Neural cell (in vitro differentiated cells): Measurements from ENCODE around the gene SPACA4. TPM values are rescaled to one million over a fixed set of nuclear protein-coding genes. Genes with fewer than 3 reads are reported as not detected.

Experiments
- H2AFZ ChIP-seq: fragments of 200-600, 300-800 bp; sonication (generic), shearing (Covaris generic); 2 replicates; pipeline ENCODE4 v1.6.0; 2014; ENCODE audit warnings: low read depth, mild to moderate bottlenecking, antibody characterized with exemption, low read length, moderate library complexity
- H3F3A ChIP-seq: fragments of 200-600 bp; shearing (Covaris generic); 2 replicates; pipeline ENCODE4 v1.6.1; 2016; ENCODE audit warnings: mild to moderate bottlenecking, moderate library complexity, mixed read lengths, antibody characterized with exemption, low read length; ENCODE audit not compliant: insufficient read depth, poor library complexity, severe bottlenecking
- H3K27ac ChIP-seq: fragments of 200-600, 300-800 bp; sonication (generic), shearing (Covaris generic); 2 replicates; pipeline ENCODE4 v1.5.1; 2014; ENCODE audit warnings: mild to moderate bottlenecking, low read length, moderate library complexity
- H3K27me3 ChIP-seq: fragments of 300-800, 200-600 bp; sonication (generic), shearing (Covaris generic); 2 replicates; pipeline ENCODE4 v1.6.0; 2014; ENCODE audit warnings: mild to moderate bottlenecking, low read depth, low read length, moderate library complexity; ENCODE audit not compliant: insufficient read depth
- H3K36me3 ChIP-seq: fragments of 300-800, 200-600 bp; sonication (generic), shearing (Covaris generic); 2 replicates; pipeline ENCODE4 v1.5.1; 2014; ENCODE audit warnings: mild to moderate bottlenecking, antibody characterized with exemption, low read length, moderate library complexity; ENCODE audit not compliant: insufficient read depth
- H3K4me2 ChIP-seq: fragments of 300-800, 200-600 bp; sonication (generic), shearing (Covaris generic); 2 replicates; pipeline ENCODE4 v1.6.0; 2014; ENCODE audit warnings: mild to moderate bottlenecking, low read length
- H3K4me3 ChIP-seq: fragments of 300-800, 200-600 bp; sonication (generic), shearing (Covaris generic); 2 replicates; pipeline ENCODE4 v1.5.1; 2014; ENCODE audit warnings: mild to moderate bottlenecking, low read length, moderate library complexity
- H3K79me2 ChIP-seq: fragments of 200-600 bp; shearing (Covaris generic); replicated peaks from 2 replicates; pipeline ENCODE4 v1.6.0; 2014; ENCODE audit warnings: mild to moderate bottlenecking, low read length, moderate library complexity; ENCODE audit not compliant: insufficient read depth
- H3K9ac ChIP-seq: fragments of 300-800, 200-600 bp; sonication (generic), shearing (Covaris generic); 2 replicates; pipeline ENCODE4 v1.6.1; 2016; ENCODE audit warnings: mild to moderate bottlenecking, low read length, mixed read lengths
- H3K9me2 ChIP-seq: fragments of 200-600 bp; shearing (Covaris generic); 2 replicates; pipeline ENCODE4 v1.6.1; 2016; ENCODE audit warnings: mild to moderate bottlenecking, low read length, mixed read lengths; ENCODE audit not compliant: insufficient read depth
- H3K9me3 ChIP-seq: fragments of 200-600, 300-800 bp; sonication (generic), shearing (Covaris generic); 2 replicates; pipeline ENCODE4 v1.6.1; 2016; ENCODE audit warnings: mild to moderate bottlenecking, mixed run types, low read length, moderate library complexity, mixed read lengths
- H4K20me1 ChIP-seq: fragments of 200-600 bp; shearing (Covaris generic); 2 replicates; pipeline ENCODE4 v1.6.1; 2016; ENCODE audit warnings: mild to moderate bottlenecking, mixed run types; ENCODE audit not compliant: insufficient read depth
- EP300 ChIP-seq: fragments of 450-650 bp; conservative IDR thresholded peaks from 2 replicates; pipeline ENCODE4 v1.6.1; 2014; ENCODE audit warnings: antibody characterized with exemption, mild to moderate bottlenecking, moderate library complexity; ENCODE audit not compliant: poor library complexity, severe bottlenecking
- EZH2 ChIP-seq: fragments of 200-600, 300-800 bp; shearing (Covaris generic), sonication (generic); IDR thresholded peaks from 2 replicates; pipeline ENCODE4 v1.6.1; 2014; ENCODE audit warnings: antibody characterized with exemption, low read length, borderline replicate concordance, mild to moderate bottlenecking; ENCODE audit not compliant: insufficient read depth, poor library complexity, severe bottlenecking
- MXI1 ChIP-seq: fragments of 450-650 bp; conservative IDR thresholded peaks from 2 replicates; pipeline ENCODE4 v1.6.1; 2014; ENCODE audit warnings: antibody characterized with exemption, mild to moderate bottlenecking; ENCODE audit not compliant: poor library complexity, severe bottlenecking
- POLR2AphosphoS5 ChIP-seq: IDR thresholded peaks from 2 replicates; pipeline ENCODE4 v1.6.1; 2012
- RAD21 ChIP-seq: fragments of 450-650 bp; conservative IDR thresholded peaks from 2 replicates; pipeline ENCODE4 v1.6.1; 2014; ENCODE audit warnings: antibody characterized with exemption, mild to moderate bottlenecking, moderate library complexity
- REST ChIP-seq: IDR thresholded peaks from 2 replicates; pipeline ENCODE4 v1.6.1; 2012; ENCODE audit warnings: borderline replicate concordance
- SMC3 ChIP-seq: fragments of 450-650 bp; conservative IDR thresholded peaks from 2 replicates; pipeline ENCODE4 v1.6.1; 2014; ENCODE audit warnings: antibody characterized with exemption, mild to moderate bottlenecking, moderate library complexity; ENCODE audit not compliant: poor library complexity
- TAF1 ChIP-seq: IDR thresholded peaks from 2 replicates; pipeline ENCODE4 v1.6.1; 2012; ENCODE audit warnings: low read depth
- polyA plus RNA-seq: library from polyadenylated mRNA; depleted of rRNA; stranded (reverse); fragments of >200 nt; gene quantifications from 2 replicates; pipeline ENCODE4 v1.2.3, GENCODE V29; 2014
- TF ChIP-seq, protein P1 (sequence below): fragments of 450-650 bp; IDR thresholded peaks from 2 replicates; pipeline ENCODE4 v1.5.1; 2014; ENCODE audit warnings: antibody characterized with exemption, mild to moderate bottlenecking, moderate library complexity; ENCODE audit not compliant: poor library complexity, severe bottlenecking

SPACA4 gene
- polyA plus RNA-seq, 1 donor from 2014 or later, result not detected

DNA sequence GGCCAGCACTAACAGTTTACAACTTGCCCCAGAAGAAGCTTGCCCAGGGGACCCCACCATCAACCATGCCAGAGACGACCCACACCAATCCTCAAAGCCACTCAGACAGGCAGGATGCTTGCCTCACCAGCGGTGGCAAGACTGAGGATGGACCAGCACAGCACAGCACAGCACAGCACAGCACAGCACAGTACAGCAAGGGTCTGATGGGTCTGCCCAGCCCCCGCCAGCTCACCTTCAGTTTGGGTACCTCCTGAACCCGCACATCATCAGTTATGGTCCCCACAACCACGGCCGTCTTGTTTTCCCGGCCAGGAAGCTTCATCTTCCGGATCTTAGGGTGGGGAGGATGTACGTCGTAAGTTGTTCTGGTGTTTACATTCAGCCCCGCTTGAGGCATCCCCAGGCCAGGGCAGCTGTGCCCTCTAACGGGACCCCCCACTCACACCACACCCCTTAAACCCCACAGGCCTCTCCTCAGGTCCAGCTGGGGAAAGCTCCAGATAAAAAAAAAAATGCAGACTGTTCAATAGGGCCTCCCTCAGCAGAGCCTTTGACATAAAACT is 10.0 kb downstream of the SPACA4 start:
- peak overlapping the region; percentile 88 for H3K9ac ChIP-seq
- no peak for TF ChIP-seq TAF1

DNA sequence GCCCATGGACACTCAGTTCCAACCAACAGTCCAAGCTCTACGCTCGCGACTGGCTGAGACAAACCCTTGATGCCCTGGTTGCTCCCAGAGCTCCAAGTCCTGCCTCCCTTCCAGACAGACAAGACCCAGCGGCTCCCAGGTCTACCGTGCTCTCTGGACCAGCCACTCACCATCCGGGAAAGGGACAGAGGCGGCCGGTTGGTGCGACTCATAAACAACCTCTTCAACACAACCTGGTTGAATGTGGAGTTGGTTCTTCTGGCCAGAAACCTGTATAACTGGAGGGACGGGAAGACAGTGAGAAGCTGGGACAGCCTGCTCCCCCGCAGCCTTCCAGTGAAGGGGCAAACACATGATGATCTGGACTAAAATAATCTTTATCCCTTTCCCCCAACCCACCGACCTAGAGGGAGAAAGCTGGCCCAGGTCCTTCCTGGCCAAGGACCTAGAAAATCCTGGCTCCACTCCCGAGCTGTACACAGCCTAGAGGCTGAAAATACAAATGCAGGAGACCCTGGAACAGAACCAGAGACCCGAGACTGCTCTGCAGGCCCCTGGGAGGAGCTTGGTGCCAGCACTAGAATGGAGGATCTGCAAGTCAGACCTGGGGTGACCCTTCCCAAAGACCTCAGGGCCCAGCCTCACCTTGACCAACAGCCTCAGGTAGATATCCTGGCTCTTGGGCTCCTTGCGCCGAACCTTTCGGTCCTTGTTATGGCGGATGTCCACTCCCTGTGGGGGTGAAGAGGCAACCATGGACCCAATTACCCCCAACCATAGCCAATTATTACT is 10.8 kb downstream of the SPACA4 start:
- Histone ChIP-seq H3K9me2 (no peaks in the 10 kb centered on the region), H3F3A (no peaks in the 10 kb centered on the region), H3K9me3 (no peaks in the 10 kb centered on the region), H3K4me2 (peak overlapping the region; percentile 88), H3K36me3 (peaks cover 3% of the 10 kb centered on the region), H3K79me2 (peaks cover 24% of the 10 kb centered on the region), H3K9ac (peak overlapping the region; percentile 88), H3K4me3 (peak overlapping the region; percentile 88), H3K27ac (no peak overlapping the region), H4K20me1 (peaks cover 4% of the 10 kb centered on the region), H3K27me3 (no peaks in the 10 kb centered on the region), H2AFZ (no peak overlapping the region)
- no peak for TF ChIP-seq REST
- no peak for TF ChIP-seq SMC3
- TF ChIP-seq, protein P1, sequence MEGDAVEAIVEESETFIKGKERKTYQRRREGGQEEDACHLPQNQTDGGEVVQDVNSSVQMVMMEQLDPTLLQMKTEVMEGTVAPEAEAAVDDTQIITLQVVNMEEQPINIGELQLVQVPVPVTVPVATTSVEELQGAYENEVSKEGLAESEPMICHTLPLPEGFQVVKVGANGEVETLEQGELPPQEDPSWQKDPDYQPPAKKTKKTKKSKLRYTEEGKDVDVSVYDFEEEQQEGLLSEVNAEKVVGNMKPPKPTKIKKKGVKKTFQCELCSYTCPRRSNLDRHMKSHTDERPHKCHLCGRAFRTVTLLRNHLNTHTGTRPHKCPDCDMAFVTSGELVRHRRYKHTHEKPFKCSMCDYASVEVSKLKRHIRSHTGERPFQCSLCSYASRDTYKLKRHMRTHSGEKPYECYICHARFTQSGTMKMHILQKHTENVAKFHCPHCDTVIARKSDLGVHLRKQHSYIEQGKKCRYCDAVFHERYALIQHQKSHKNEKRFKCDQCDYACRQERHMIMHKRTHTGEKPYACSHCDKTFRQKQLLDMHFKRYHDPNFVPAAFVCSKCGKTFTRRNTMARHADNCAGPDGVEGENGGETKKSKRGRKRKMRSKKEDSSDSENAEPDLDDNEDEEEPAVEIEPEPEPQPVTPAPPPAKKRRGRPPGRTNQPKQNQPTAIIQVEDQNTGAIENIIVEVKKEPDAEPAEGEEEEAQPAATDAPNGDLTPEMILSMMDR, result no peak
- TF ChIP-seq POLR2AphosphoS5, result no peak
- no peak for TF ChIP-seq EZH2
- no peak for TF ChIP-seq RAD21
- no peak for TF ChIP-seq EP300
- TF ChIP-seq TAF1, result no peak
- no peak for TF ChIP-seq MXI1

More for the DNA sequence above, 10.0 kb downstream of the SPACA4 start:
- Histone ChIP-seq H3K4me2 (no peak overlapping the region), H3K9me3 (no peaks in the 10 kb centered on the region), H2AFZ (no peak overlapping the region), H3K27me3 (no peaks in the 10 kb centered on the region), H3K4me3 (peak overlapping the region; percentile 88), H3F3A (no peaks in the 10 kb centered on the region), H4K20me1 (peaks cover 4% of the 10 kb centered on the region), H3K27ac (no peak overlapping the region), H3K9me2 (no peaks in the 10 kb centered on the region), H3K79me2 (peaks cover 24% of the 10 kb centered on the region), H3K36me3 (peaks cover 3% of the 10 kb centered on the region)
